AG10803 (cell line): ENCODE results near the gene ALPG.
"Not testable (repeated sequence)": the region's sequence is repeated elsewhere in the genome, so short reads cannot be mapped to it uniquely, and the experiment has no call there.

ENCODE experiments used
- DNase-seq: peaks from one replicate; pipeline ENCODE4 v3.0.0; 2010; ENCODE audit warnings: low read depth
- H3K4me3 ChIP-seq: 2 replicates; pipeline ENCODE4 v1.5.1; 2011; ENCODE audit warnings: mild to moderate bottlenecking, low read length, control low read depth
- CTCF ChIP-seq: conservative IDR thresholded peaks from 2 replicates; pipeline ENCODE4 v1.5.1; 2011; ENCODE audit warnings: mild to moderate bottlenecking, low read length, control low read depth, inconsistent platforms

The ALPG gene

GRCh38 chr2:232398293-232399034, 8.2 kb upstream of the ALPG start:
- no peak for DNase-seq
- H3K4me3 ChIP-seq: no peak overlapping the region
- TF ChIP-seq CTCF: no peak

- TF ChIP-seq CTCF: no peak
- H3K4me3 ChIP-seq: no peak overlapping the region
- DNase-seq: no peak
These were observed 6.2 kb upstream of the ALPG start for GRCh38 chr2:232400256-232401015.

- DNase-seq: no peak
- TF ChIP-seq CTCF: no peak
- no peak overlapping the region for H3K4me3 ChIP-seq
These were observed 4.1 kb upstream of the ALPG start for GRCh38 chr2:232402518-232402917.

GRCh38 chr2:232405943-232406510, 617 bp upstream of the ALPG start:
- H3K4me3 ChIP-seq: no peak overlapping the region
- no peak for TF ChIP-seq CTCF
- DNase-seq: no peak

GRCh38 chr2:232407428-232408150, 945 bp downstream of the ALPG start:
- DNase-seq: not testable (repeated sequence)

GRCh38 chr2:232408269-232408668, 1.6 kb downstream of the ALPG start:
- H3K4me3 ChIP-seq, DNase-seq: not testable (repeated sequence)

More at GRCh38 chr2:232407428-232408150, 945 bp downstream of the ALPG start:
- not testable (repeated sequence) for H3K4me3 ChIP-seq

GRCh38 chr2:232409617-232410016, 3.0 kb downstream of the ALPG start:
- DNase-seq, H3K4me3 ChIP-seq: not testable (repeated sequence)

GRCh38 chr2:232410238-232410900, 3.7 kb downstream of the ALPG start:
- no peak for DNase-seq
- TF ChIP-seq CTCF: no peak
- no peak overlapping the region for H3K4me3 ChIP-seq
